PC-9 (cell line): ENCODE measurements around the gene TOMM22.

Experiments used
- CTCF ChIP-seq: fragments of 200-600 bp; sonication (generic); conservative IDR thresholded peaks from 2 replicates; pipeline ENCODE4 v1.6.1; 2017; ENCODE audit warnings: mixed run types, antibody characterized with exemption, mild to moderate bottlenecking, moderate library complexity
- EZH2 ChIP-seq: fragments of 200-600 bp; sonication (generic); IDR thresholded peaks from 2 replicates; pipeline ENCODE4 v1.8.0; 2017; ENCODE audit warnings: antibody characterized with exemption, low read depth

GRCh38 chr22:38700270-38700788 is 18.6 kb downstream of the TOMM22 start:
- TF ChIP-seq CTCF (no peak), EZH2 (no peak)
